Prostate gland (tissue), 2 donors: Measurements from ENCODE around the gene PLIN5.

ENCODE experiments used
- POLR2A ChIP-seq: fragments of 450-650 bp; IDR thresholded peaks from one replicate; pipeline ENCODE4 v1.6.1; 2016; ENCODE audit warnings: antibody characterized with exemption, mild to moderate bottlenecking
- POLR2AphosphoS5 ChIP-seq: sonication (generic); formaldehyde crosslinking; IDR thresholded peaks from one replicate; pipeline ENCODE4 v1.6.1; 2017; ENCODE audit warnings: antibody characterized with exemption
- TF ChIP-seq, protein P1 (sequence below), 4 experiments: fragments of 200-600 bp in 2 of 4; fragments of 450-650 bp in 2 of 4; sonication (generic) in 2 of 4; IDR thresholded peaks; 1 replicate in 3 of 4; 2 replicates in 1 of 4; pipeline ENCODE4 v1.5.1; 2016 to 2019; ENCODE audit warnings: antibody characterized with exemption in 4 of 4, mild to moderate bottlenecking in 2 of 4, moderate library complexity in 2 of 4

DNA sequence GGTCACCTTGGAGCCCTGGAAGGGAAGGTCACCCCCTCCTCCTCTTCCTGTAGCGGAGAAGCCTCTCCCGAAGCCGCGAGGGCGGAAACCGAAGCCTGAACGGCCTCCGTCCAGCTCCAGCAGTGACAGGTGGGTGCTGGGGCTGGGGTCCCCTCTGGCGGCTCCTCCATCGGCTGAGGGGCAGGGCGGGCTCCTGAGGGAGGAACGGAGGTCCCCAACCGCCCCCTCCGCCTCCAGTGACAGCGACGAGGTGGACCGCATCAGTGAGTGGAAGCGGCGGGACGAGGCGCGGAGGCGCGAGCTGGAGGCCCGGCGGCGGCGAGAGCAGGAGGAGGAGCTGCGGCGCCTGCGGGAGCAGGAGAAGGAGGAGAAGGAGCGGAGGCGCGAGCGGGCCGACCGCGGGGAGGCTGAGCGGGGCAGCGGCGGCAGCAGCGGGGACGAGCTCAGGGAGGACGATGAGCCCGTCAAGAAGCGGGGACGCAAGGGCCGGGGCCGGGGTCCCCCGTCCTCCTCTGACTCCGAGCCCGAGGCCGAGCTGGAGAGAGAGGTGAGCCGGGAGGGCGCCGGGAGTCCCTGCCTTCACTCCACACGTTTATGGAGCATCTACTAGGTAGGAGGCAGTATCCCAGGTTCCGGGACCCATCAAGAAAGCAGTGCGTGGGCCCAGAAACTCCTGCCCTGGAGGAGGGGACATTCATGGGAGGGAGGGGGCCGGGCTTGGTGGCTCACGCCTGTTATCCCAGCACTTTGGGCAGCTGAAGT, 40.9 kb downstream of the PLIN5 start:
- TF ChIP-seq, protein P1, sequence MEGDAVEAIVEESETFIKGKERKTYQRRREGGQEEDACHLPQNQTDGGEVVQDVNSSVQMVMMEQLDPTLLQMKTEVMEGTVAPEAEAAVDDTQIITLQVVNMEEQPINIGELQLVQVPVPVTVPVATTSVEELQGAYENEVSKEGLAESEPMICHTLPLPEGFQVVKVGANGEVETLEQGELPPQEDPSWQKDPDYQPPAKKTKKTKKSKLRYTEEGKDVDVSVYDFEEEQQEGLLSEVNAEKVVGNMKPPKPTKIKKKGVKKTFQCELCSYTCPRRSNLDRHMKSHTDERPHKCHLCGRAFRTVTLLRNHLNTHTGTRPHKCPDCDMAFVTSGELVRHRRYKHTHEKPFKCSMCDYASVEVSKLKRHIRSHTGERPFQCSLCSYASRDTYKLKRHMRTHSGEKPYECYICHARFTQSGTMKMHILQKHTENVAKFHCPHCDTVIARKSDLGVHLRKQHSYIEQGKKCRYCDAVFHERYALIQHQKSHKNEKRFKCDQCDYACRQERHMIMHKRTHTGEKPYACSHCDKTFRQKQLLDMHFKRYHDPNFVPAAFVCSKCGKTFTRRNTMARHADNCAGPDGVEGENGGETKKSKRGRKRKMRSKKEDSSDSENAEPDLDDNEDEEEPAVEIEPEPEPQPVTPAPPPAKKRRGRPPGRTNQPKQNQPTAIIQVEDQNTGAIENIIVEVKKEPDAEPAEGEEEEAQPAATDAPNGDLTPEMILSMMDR (IDR thresholded peaks at IDR 0.05), result no peak
- TF ChIP-seq POLR2A (no peak), POLR2AphosphoS5 (no peak)
